Activated CD8-positive, alpha-beta memory T cell treated with anti-CD3 and anti-CD28 coated beads, Interleukin-2, amount 10 ng/mL, durations not matched to agents 7 days and 5 days (primary cell): ENCODE measurements around the gene DENND10. TPM values are rescaled to one million over a fixed set of nuclear protein-coding genes. Genes with fewer than 3 reads are reported as not detected.
"Not testable (repeated sequence)": the region's sequence is repeated elsewhere in the genome, so short reads cannot be mapped to it uniquely, and the experiment has no call there.

ENCODE experiments used
- ATAC-seq: fragments of 150-1000 bp; cut with Tn5 transposase; one replicate; pipeline ENCODE4 v1.10.0; 2021; ENCODE audit warnings: moderate library complexity
- CTCF ChIA-PET: fragments of 350-600 bp; sonication (Branson Sonifier 250); formaldehyde crosslinking; loops from one replicate; lab custom pipeline; 2021; ENCODE audit warnings: antibody characterized with exemption; lab: Charles Lee
- DNase-seq: peaks from one replicate; pipeline ENCODE4 v3.0.0-alpha.2; 2020
- H3K27ac Mint-ChIP-seq: one replicate; pipeline ENCODE4 v1.8.0; 2021; ENCODE audit warnings: mild to moderate bottlenecking, mixed read lengths
- H3K27me3 Mint-ChIP-seq: one replicate; pipeline ENCODE4 v1.8.0; 2021; ENCODE audit warnings: mixed read lengths
- H3K36me3 Mint-ChIP-seq: one replicate; pipeline ENCODE4 v1.8.0; 2021; ENCODE audit warnings: mild to moderate bottlenecking, mixed read lengths
- H3K4me1 Mint-ChIP-seq: one replicate; pipeline ENCODE4 v1.8.0; 2021; ENCODE audit warnings: mixed read lengths
- H3K4me3 Mint-ChIP-seq: one replicate; pipeline ENCODE4 v1.8.0; 2021; ENCODE audit warnings: mild to moderate bottlenecking, moderate library complexity, mixed read lengths
- H3K9me3 Mint-ChIP-seq: one replicate; pipeline ENCODE4 v1.8.0; 2022; ENCODE audit warnings: low read depth, mixed read lengths
- total RNA-seq, 2 experiments: library from RNA; stranded (reverse); gene quantifications; one replicate each; pipeline ENCODE4 v1.2.3, GENCODE V29; 2021

DENND10 gene
- total RNA-seq, 2 experiments from 2014 or later, result 41.2 to 47.4 TPM

- ATAC-seq, result no peak
- DNase-seq, result no peak
- peaks cover 8% of the 10 kb centered on the region for H3K36me3 Mint-ChIP-seq
- peak overlapping the region; percentile 25 for H3K27ac Mint-ChIP-seq
- CTCF ChIA-PET, result interaction anchor here (1.0 to 2.7 kb wide), 8 partner anchors 8 to 30 kb away, joined by 3 to 10 read pairs (median 6); no protein-coding TSS in a partner anchor
- peaks cover 2% of the 10 kb centered on the region for H3K27me3 Mint-ChIP-seq
- no peaks in the 10 kb centered on the region for H3K9me3 Mint-ChIP-seq
- peak overlapping the region; percentile 64 for H3K4me3 Mint-ChIP-seq
- H3K4me1 Mint-ChIP-seq, result peaks cover 34% of the 10 kb centered on the region
Observed at GRCh38 chr10:119103241-119103902, 541 bp upstream of the DENND10 start.

- Mint-ChIP-seq H3K36me3 (peaks cover 11% of the 10 kb centered on the region), H3K27me3 (peaks cover 2% of the 10 kb centered on the region), H3K9me3 (no peaks in the 10 kb centered on the region), H3K4me3 (peak overlapping the region; percentile 77), H3K4me1 (peaks cover 34% of the 10 kb centered on the region), H3K27ac (peak overlapping the region; percentile 59)
- DNase-seq, result peak; percentile 51
- CTCF ChIA-PET, result interaction anchor here (1.0 to 2.7 kb wide), 10 partner anchors 9 to 438 kb away, joined by 3 to 10 read pairs (median 6); partner anchors contain the start of gene RGS10
- ATAC-seq, result no peak
Observed at GRCh38 chr10:119104654-119105015, 722 bp downstream of the DENND10 start.

DNA sequence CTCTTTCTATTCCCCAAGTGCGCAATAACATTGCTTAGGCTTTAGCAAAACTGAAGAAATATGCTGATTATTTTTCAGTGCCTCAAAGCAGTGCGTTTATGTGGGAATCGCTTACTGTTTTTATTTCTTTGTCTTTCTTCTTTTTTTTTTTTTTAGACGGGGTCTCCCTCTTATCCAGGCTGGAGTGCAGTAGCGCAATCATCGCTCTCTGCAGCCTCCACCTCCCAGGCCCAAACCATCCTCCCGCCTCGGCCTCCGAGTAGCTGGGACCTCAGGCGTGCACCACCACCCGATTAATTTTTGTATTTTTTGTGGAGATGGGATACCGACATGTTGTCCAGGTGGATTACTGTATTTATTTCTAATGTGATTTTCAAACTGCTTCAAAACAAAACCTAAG lies 1.2 kb downstream of the DENND10 start:
- Mint-ChIP-seq H3K4me1 (peaks cover 33% of the 10 kb centered on the region), H3K9me3 (no peaks in the 10 kb centered on the region), H3K27me3 (peaks cover 2% of the 10 kb centered on the region), H3K4me3 (peak overlapping the region; percentile 77), H3K27ac (no peak overlapping the region), H3K36me3 (peaks cover 15% of the 10 kb centered on the region)
- ATAC-seq (no peak), DNase-seq (no peak)
- CTCF ChIA-PET, result interaction anchor here (1.0 to 2.7 kb wide), 9 partner anchors 9 to 438 kb away, joined by 3 to 10 read pairs (median 7); partner anchors contain the start of gene RGS10

- not testable (repeated sequence) for H3K9me3 Mint-ChIP-seq, ATAC-seq, DNase-seq, H3K27me3 Mint-ChIP-seq
- peak overlapping the region; percentile 77 for H3K4me3 Mint-ChIP-seq
- CTCF ChIA-PET, result interaction anchor here (0.7 to 1.0 kb wide), 3 partner anchors 9 to 339 kb away, joined by 3 to 4 read pairs (median 3); no protein-coding TSS in a partner anchor
- peaks cover 26% of the 10 kb centered on the region for H3K4me1 Mint-ChIP-seq
- H3K36me3 Mint-ChIP-seq, result peaks cover 16% of the 10 kb centered on the region
- peak overlapping the region; percentile 28 for H3K27ac Mint-ChIP-seq
Observed at GRCh38 chr10:119105899-119106298, 2.0 kb downstream of the DENND10 start.

DNA sequence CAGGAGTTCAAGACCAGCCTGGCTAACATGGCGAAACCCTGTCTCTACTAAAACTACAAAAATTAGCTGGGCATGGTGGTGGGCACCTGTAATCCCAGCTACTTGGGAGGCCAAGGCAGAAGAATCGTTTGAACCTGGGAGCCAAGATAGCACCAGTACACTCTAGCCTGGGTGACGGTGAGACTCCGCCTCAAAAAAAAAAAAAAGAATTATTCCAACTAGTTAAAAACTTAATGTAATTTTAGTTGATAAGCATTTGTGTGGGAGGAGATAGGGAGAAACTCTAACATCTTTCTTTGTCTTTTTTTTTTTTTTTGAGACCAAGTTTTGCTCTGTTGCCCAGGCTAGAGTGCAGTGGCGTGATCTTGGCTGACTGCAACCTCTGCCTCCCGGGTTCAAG lies 3.2 kb downstream of the DENND10 start:
- not testable (repeated sequence) for ATAC-seq, DNase-seq, H3K9me3 Mint-ChIP-seq, H3K4me3 Mint-ChIP-seq, H3K27ac Mint-ChIP-seq, H3K27me3 Mint-ChIP-seq
- peaks cover 21% of the 10 kb centered on the region for H3K36me3 Mint-ChIP-seq
- CTCF ChIA-PET, result interaction anchor here (1.0 to 1.4 kb wide), 2 partner anchors 22 to 80 kb away, joined by 3 to 4 read pairs; no protein-coding TSS in a partner anchor
- peaks cover 17% of the 10 kb centered on the region for H3K4me1 Mint-ChIP-seq

- CTCF ChIA-PET, result interaction anchor here (1.4 kb wide), 1 partner anchor 23 kb away, joined by 4 read pairs; no protein-coding TSS in a partner anchor
- H3K9me3 Mint-ChIP-seq, H3K27me3 Mint-ChIP-seq, H3K27ac Mint-ChIP-seq, H3K4me3 Mint-ChIP-seq, DNase-seq, ATAC-seq: not testable (repeated sequence)
- H3K4me1 Mint-ChIP-seq, result peaks cover 17% of the 10 kb centered on the region
- peaks cover 24% of the 10 kb centered on the region for H3K36me3 Mint-ChIP-seq
Observed at GRCh38 chr10:119107771-119108170, 3.9 kb downstream of the DENND10 start.

GRCh38 chr10:119112056-119112455 lies 8.1 kb downstream of the DENND10 start:
- Mint-ChIP-seq H3K36me3 (peaks cover 41% of the 10 kb centered on the region), H3K4me3 (no peak overlapping the region), H3K9me3 (no peaks in the 10 kb centered on the region), H3K4me1 (peaks cover 8% of the 10 kb centered on the region), H3K27ac (no peak overlapping the region), H3K27me3 (no peaks in the 10 kb centered on the region)
- ATAC-seq, result no peak
- no peak for DNase-seq
- CTCF ChIA-PET, result interaction anchor here (0.6 to 1.1 kb wide), 2 partner anchors 23 to 437 kb away, joined by 3 read pairs; no protein-coding TSS in a partner anchor

DNA sequence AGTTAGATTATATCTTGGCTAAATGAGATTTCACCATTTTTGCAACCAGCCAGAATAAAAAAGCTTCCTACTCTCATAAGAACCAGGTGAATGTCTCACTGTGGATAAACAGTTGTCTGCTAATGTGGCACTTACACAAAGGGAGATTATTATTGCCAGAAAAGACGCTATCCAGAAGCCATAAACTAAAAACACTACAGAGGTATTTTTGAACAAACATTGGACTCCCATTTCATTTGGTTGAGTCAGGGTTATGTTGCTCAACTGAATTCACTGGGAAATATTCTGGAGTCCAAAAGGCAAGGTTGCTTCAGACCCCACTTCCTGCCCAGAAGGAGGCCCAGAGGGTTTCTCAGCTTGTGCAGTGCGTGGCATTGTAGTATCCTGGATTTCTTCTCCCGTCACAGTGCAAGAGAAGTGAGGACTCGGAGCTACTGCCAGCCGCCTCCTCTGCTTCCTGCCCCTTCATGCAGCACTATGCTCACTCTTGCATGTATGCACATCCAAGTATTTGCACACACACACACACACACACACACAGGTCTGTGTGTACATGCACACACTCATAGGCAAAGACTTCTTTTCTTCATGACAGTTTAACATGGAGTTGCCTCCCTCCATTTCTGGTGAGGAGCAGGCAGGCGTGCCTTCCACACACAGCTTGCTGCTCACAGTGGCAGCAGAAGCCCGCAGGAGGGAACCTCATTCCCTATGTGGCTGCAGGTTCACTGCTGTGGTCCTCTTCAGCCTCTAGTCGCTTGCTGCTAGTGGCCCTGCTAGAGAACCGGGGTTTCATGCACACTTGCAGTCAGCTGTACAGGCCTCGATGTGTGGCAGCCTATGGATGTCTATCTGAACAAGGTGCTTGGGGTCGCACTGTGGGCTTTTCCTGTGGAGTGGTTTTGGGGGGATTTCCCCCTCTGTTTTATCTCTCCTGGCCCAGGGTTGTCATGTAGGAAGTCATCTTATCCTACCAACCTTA lies 10.1 kb downstream of the DENND10 start:
- peaks cover 11% of the 10 kb centered on the region for H3K4me1 Mint-ChIP-seq
- H3K9me3 Mint-ChIP-seq, result no peaks in the 10 kb centered on the region
- peaks cover 45% of the 10 kb centered on the region for H3K36me3 Mint-ChIP-seq
- H3K4me3 Mint-ChIP-seq, result no peak overlapping the region
- DNase-seq (no peak), ATAC-seq (no peak)
- H3K27ac Mint-ChIP-seq, result peak overlapping the region; percentile 4
- CTCF ChIA-PET, result interaction anchor here (0.7 kb wide), 1 partner anchor 39 kb away, joined by 3 read pairs; no protein-coding TSS in a partner anchor
- no peaks in the 10 kb centered on the region for H3K27me3 Mint-ChIP-seq

DNA sequence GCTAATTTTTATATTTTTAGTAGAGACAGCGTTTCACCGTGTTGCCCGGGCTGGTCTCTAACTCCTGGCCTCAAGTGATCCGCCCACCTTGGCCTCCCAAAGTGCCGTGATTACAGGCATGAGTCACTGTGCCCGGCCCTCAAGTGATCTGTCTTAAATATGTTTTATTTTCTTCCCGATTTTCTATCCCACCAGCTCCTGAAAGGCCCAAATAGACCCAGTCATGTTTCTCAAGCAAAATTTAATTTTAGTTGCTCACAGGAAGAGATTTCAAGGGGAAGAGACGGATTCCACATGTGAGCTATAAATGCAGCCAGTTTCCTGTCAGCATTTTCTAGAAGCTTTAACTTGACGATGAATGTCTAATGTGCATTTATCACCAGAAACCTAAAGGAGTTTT lies 12.0 kb downstream of the DENND10 start:
- peaks cover 27% of the 10 kb centered on the region for H3K4me1 Mint-ChIP-seq
- no peaks in the 10 kb centered on the region for H3K9me3 Mint-ChIP-seq
- CTCF ChIA-PET, result interaction anchor here (0.6 to 1.6 kb wide), 2 partner anchors 11 to 179 kb away, joined by 3 to 5 read pairs; no protein-coding TSS in a partner anchor
- peaks cover 52% of the 10 kb centered on the region for H3K36me3 Mint-ChIP-seq
- no peaks in the 10 kb centered on the region for H3K27me3 Mint-ChIP-seq
- no peak for DNase-seq
- H3K27ac Mint-ChIP-seq, result peak overlapping the region; percentile 5
- no peak overlapping the region for H3K4me3 Mint-ChIP-seq
- no peak for ATAC-seq

GRCh38 chr10:119116326-119116951 lies 12.5 kb downstream of the DENND10 start:
- Mint-ChIP-seq H3K4me3 (no peak overlapping the region), H3K4me1 (peaks cover 28% of the 10 kb centered on the region), H3K36me3 (peaks cover 55% of the 10 kb centered on the region), H3K27ac (no peak overlapping the region), H3K27me3 (no peaks in the 10 kb centered on the region), H3K9me3 (no peaks in the 10 kb centered on the region)
- DNase-seq, result no peak
- CTCF ChIA-PET, result interaction anchor here (0.6 to 1.6 kb wide), 2 partner anchors 12 to 178 kb away, joined by 3 to 5 read pairs; no protein-coding TSS in a partner anchor
- no peak for ATAC-seq

DNA sequence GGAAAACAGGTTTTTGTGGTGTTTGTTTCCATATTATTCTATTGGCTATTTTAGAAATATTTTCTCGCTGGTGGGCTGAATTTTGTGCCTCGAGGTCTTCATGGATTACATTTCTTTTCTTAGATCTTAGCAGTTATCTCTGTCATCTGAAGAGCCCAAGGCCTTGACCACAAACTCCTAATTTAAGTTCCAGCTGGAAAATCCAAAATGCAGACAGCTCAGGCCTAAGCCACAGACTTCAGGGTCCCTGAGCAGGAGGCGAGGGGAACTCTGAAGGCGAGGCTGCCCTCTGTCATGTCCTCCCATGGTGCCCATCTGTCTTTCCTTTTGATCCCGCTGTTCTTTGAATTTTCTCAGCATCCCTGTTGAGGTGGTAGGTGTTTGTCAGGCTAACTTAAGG lies 14.3 kb downstream of the DENND10 start:
- H3K4me3 Mint-ChIP-seq, result no peak overlapping the region
- no peaks in the 10 kb centered on the region for H3K9me3 Mint-ChIP-seq
- H3K4me1 Mint-ChIP-seq, result peaks cover 34% of the 10 kb centered on the region
- no peaks in the 10 kb centered on the region for H3K27me3 Mint-ChIP-seq
- DNase-seq (no peak), ATAC-seq (no peak)
- H3K36me3 Mint-ChIP-seq, result peaks cover 62% of the 10 kb centered on the region
- H3K27ac Mint-ChIP-seq, result no peak overlapping the region
- CTCF ChIA-PET, result interaction anchor here (0.9 to 2.8 kb wide), 2 partner anchors 14 to 25 kb away, joined by 3 to 9 read pairs; partner anchors contain the start of gene DENND10

- CTCF ChIA-PET, result interaction anchor here (0.9 to 2.8 kb wide), 4 partner anchors 10 to 27 kb away, joined by 3 to 9 read pairs (median 6); partner anchors contain the start of gene DENND10
- H3K4me3 Mint-ChIP-seq, result peak overlapping the region; percentile 11
- DNase-seq (no peak), ATAC-seq (no peak)
- H3K4me1 Mint-ChIP-seq, result peaks cover 26% of the 10 kb centered on the region
- H3K27ac Mint-ChIP-seq, result peak overlapping the region; percentile 88
- H3K9me3 Mint-ChIP-seq, result no peaks in the 10 kb centered on the region
- no peaks in the 10 kb centered on the region for H3K27me3 Mint-ChIP-seq
- peaks cover 56% of the 10 kb centered on the region for H3K36me3 Mint-ChIP-seq
Observed at GRCh38 chr10:119119400-119119799, 15.5 kb downstream of the DENND10 start.
